ENCODE data around the gene TSPYL6. TPM values are rescaled to one million over a fixed set of nuclear protein-coding genes. Genes with fewer than 3 reads are reported as not detected.

TSPYL6 gene
- total RNA-seq, 2 donors from 2014 or later: 0.14 TPM; not detected in 1

GRCh38 chr2:54212456-54212855 lies 43.6 kb downstream of the TSPYL6 start:
- Histone ChIP-seq H3K4me3 (no peak overlapping the region), H3K9me3 (peaks cover 2% of the 10 kb centered on the region), H3K4me1 (ENCODE audit: control insufficient read depth in 1 of 2, low read depth in 2 of 2) (peaks cover 17 to 33% of the 10 kb centered on the region in 2 donors), H3K27ac (peak overlapping the region in 1 of 2 donors; percentile 28), H3K36me3 (no peaks in the 10 kb centered on the region), H3K27me3 (replicated peaks; ENCODE audit: insufficient read depth) (no peaks in the 10 kb centered on the region)
- TF ChIP-seq, protein P1, sequence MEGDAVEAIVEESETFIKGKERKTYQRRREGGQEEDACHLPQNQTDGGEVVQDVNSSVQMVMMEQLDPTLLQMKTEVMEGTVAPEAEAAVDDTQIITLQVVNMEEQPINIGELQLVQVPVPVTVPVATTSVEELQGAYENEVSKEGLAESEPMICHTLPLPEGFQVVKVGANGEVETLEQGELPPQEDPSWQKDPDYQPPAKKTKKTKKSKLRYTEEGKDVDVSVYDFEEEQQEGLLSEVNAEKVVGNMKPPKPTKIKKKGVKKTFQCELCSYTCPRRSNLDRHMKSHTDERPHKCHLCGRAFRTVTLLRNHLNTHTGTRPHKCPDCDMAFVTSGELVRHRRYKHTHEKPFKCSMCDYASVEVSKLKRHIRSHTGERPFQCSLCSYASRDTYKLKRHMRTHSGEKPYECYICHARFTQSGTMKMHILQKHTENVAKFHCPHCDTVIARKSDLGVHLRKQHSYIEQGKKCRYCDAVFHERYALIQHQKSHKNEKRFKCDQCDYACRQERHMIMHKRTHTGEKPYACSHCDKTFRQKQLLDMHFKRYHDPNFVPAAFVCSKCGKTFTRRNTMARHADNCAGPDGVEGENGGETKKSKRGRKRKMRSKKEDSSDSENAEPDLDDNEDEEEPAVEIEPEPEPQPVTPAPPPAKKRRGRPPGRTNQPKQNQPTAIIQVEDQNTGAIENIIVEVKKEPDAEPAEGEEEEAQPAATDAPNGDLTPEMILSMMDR (IDR thresholded peaks at IDR 0.05): no peak
- no peak for ATAC-seq (ENCODE audit: insufficient number of reproducible peaks, low FRiP score, low read depth)
- no peak for DNase-seq (ENCODE audit: low spot score)

- H3K36me3 ChIP-seq: no peaks in the 10 kb centered on the region
- H3K27ac ChIP-seq: peak overlapping the region in 1 of 2 donors; percentile 46
Observed at GRCh38 chr2:54209379-54209778, 46.6 kb downstream of the TSPYL6 start.

DNA sequence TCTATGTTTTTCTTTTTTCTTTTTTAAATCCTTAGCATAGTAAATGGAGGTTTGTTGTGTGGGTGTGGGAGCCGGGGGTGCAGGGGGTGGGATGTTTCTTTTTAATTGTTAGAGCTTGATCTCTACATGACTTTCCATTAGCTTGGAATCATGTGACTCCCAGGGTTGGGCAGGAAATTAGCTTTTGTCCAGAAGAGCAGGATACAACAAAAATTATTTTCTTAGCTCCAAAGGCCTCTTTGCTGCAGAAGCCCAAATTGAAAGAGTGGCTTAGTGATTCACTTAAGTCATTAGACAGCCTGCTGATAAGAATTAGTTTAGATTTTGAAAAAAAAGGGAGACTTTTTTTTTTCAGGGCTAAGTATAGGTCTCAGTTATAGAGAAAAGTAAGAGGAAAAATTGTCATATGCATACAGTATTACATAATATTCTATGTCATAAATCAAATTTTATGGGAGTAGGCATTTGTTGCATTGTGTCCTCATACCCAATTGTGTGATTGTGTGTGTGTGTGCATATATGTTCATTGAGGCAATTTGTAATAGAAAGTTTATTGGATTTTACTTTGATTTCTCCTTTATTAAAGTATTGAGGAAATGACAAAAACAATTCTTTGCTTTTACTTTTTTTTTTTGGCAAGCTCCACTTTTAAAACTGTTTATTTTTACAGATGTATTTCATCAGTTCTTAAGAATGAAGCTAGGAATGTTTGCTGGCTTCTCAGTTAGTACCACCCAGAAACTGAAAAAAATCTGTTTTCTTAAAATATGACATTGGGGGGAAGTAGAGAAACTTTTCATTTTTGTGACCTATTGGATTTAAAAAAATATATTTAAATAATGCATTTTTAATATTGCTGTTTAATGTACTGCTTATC lies 47.4 kb downstream of the TSPYL6 start:
- TF ChIP-seq, protein P1 (IDR thresholded peaks at IDR 0.05): no peak
- Histone ChIP-seq H3K27ac (peak overlapping the region; percentile 46 to 63), H3K27me3 (replicated peaks; ENCODE audit: insufficient read depth) (no peaks in the 10 kb centered on the region), H3K36me3 (no peaks in the 10 kb centered on the region), H3K9me3 (no peaks in the 10 kb centered on the region), H3K4me1 (ENCODE audit: control insufficient read depth in 1 of 2, low read depth in 2 of 2) (peaks cover 17 to 49% of the 10 kb centered on the region in 2 donors), H3K4me3 (no peak overlapping the region)
- DNase-seq (ENCODE audit: low spot score) (no peak), ATAC-seq (ENCODE audit: insufficient number of reproducible peaks, low FRiP score, low read depth) (no peak)

More at GRCh38 chr2:54209379-54209778, 46.6 kb downstream of the TSPYL6 start:
- Histone ChIP-seq H3K9me3 (no peaks in the 10 kb centered on the region), H3K4me3 (peak overlapping the region; percentile 10), H3K4me1 (ENCODE audit: control insufficient read depth in 1 of 2, low read depth in 2 of 2) (peaks cover 17 to 44% of the 10 kb centered on the region in 2 donors), H3K27me3 (replicated peaks; ENCODE audit: insufficient read depth) (no peaks in the 10 kb centered on the region)
- DNase-seq (ENCODE audit: low spot score) (no peak), ATAC-seq (ENCODE audit: insufficient number of reproducible peaks, low FRiP score, low read depth) (no peak)
- TF ChIP-seq, protein P1 (IDR thresholded peaks at IDR 0.05): no peak

- Histone ChIP-seq H3K27me3 (replicated peaks; ENCODE audit: insufficient read depth) (no peaks in the 10 kb centered on the region), H3K4me3 (no peak overlapping the region), H3K36me3 (no peaks in the 10 kb centered on the region), H3K9me3 (no peaks in the 10 kb centered on the region), H3K4me1 (ENCODE audit: control insufficient read depth in 1 of 2, low read depth in 2 of 2) (peaks cover 17 to 49% of the 10 kb centered on the region in 2 donors), H3K27ac (peak overlapping the region; percentile 46 to 63)
- ATAC-seq (ENCODE audit: insufficient number of reproducible peaks, low FRiP score, low read depth): no peak
- TF ChIP-seq, protein P1 (IDR thresholded peaks at IDR 0.05): no peak
- DNase-seq (ENCODE audit: low spot score): no peak
Observed at GRCh38 chr2:54207666-54208195, 48.3 kb downstream of the TSPYL6 start.

GRCh38 chr2:54206596-54206995 lies 49.4 kb downstream of the TSPYL6 start:
- no peak overlapping the region for H3K4me3 ChIP-seq
- ATAC-seq (ENCODE audit: insufficient number of reproducible peaks, low FRiP score, low read depth) (no peak), DNase-seq (ENCODE audit: low spot score) (no peak)
- H3K27ac ChIP-seq: no peak overlapping the region
- H3K4me1 ChIP-seq (ENCODE audit: control insufficient read depth in 1 of 2, low read depth in 2 of 2): peaks cover 17 to 38% of the 10 kb centered on the region in 2 donors
- TF ChIP-seq, protein P1 (IDR thresholded peaks at IDR 0.05): peak; percentile 54
- no peaks in the 10 kb centered on the region for H3K9me3 ChIP-seq
- no peaks in the 10 kb centered on the region for H3K27me3 ChIP-seq (replicated peaks; ENCODE audit: insufficient read depth)
- no peaks in the 10 kb centered on the region for H3K36me3 ChIP-seq
